HFF-Myc (cell line): ENCODE measurements around the gene SYNDIG1.

ENCODE experiments used
- DNase-seq: peaks from one replicate; pipeline ENCODE4 v3.0.0-alpha.2; 2011; ENCODE audit warnings: low read depth; ENCODE audit errors: extremely low read depth
- H3K4me3 ChIP-seq: replicated peaks from 2 replicates; pipeline ENCODE4 v1.5.1; 2011; ENCODE audit warnings: low read depth, mild to moderate bottlenecking, control low read depth, low read length
- CTCF ChIP-seq: IDR thresholded peaks from 2 replicates; pipeline ENCODE4 v1.5.1; 2012; ENCODE audit warnings: mild to moderate bottlenecking, low read depth, low read length, control low read depth; ENCODE audit errors: missing control alignments

Gene SYNDIG1

GRCh38 chr20:24653306-24653705 is 183.9 kb downstream of the SYNDIG1 start:
- H3K4me3 ChIP-seq: no peak overlapping the region
- no peak for DNase-seq

GRCh38 chr20:24654425-24654824 is 185.0 kb downstream of the SYNDIG1 start:
- H3K4me3 ChIP-seq: no peak overlapping the region
- no peak for DNase-seq
- TF ChIP-seq CTCF: no peak

More at GRCh38 chr20:24653306-24653705, 183.9 kb downstream of the SYNDIG1 start:
- TF ChIP-seq CTCF: no peak

DNA sequence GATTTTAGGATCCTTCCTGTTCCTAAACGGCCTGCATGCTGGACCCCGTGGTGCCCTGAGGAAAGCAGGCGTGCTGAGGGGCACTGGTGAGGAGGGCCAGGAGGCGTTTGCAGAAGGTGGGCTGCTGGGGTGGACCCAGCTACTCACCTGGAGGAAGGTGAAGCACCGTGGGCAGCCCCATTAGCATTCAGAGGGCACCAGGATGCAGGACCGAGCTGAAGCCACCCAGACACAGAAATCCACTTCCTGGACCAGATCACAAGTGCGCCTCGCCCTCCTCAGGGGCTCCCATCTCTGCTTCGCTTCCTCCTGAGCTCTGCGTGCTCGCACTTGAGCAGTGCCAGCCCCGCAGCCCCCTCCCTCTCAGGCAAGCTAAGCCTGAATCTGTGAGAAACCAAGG is 187.0 kb downstream of the SYNDIG1 start:
- TF ChIP-seq CTCF: no peak
- no peak overlapping the region for H3K4me3 ChIP-seq
- DNase-seq: no peak

- TF ChIP-seq CTCF: no peak
- no peak for DNase-seq
Measured at GRCh38 chr20:24657196-24657595, 187.8 kb downstream of the SYNDIG1 start.

GRCh38 chr20:24657878-24658620 is 188.6 kb downstream of the SYNDIG1 start:
- H3K4me3 ChIP-seq: no peak overlapping the region
- TF ChIP-seq CTCF: no peak
- no peak for DNase-seq

More at GRCh38 chr20:24657196-24657595, 187.8 kb downstream of the SYNDIG1 start:
- no peak overlapping the region for H3K4me3 ChIP-seq

DNA sequence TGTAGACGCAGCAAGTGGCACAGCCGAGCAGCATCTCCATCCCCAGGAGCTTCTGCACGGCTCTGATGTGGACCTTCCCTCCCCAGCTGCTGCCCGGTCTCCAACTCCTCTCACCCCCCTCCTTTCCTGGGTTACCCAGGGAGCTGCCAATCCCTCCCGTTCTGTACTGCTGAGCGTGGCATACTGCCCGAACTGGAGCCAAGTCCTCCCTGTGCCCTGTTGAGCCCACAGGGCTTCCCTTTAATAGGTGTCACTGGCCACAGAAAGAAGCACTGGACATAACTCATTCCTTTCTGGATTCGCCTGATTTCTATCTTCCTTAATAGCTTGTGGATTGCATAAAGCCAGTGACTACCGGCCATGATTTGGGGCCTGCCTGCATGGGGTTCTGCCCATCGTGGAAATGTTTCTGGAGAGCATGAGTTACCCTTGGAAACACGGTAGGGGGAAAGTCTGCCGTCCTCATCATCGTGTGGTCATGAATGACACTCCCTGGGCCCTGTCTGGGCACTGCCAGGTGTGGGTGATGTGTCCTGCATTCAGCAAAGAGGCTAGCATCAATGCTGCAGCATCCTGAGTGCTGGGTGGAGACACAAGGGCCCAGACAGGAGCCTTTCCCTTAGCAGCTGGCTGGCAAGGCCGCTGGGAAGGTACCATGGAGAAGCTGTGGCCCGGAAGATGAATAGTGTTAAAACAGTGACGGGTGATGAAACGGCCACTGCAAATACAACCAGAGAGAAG is 189.7 kb downstream of the SYNDIG1 start:
- no peak for DNase-seq
- TF ChIP-seq CTCF: no peak
- H3K4me3 ChIP-seq: no peak overlapping the region
